Mesenchymal stem cell (in vitro differentiated cells and primary cell): Measurements from ENCODE around the gene REP15.

ENCODE experiments used
- DNase-seq: peaks from one replicate; pipeline ENCODE4 v3.0.0-alpha.2; 2013
- H2AFZ ChIP-seq: one replicate; pipeline ENCODE4 v1.6.1; 2013; ENCODE audit warnings: low read depth, mild to moderate bottlenecking, control low read depth, inconsistent platforms, low read length, moderate library complexity
- H2AK5ac ChIP-seq: 2 replicates; pipeline ENCODE4 v1.6.1; 2013; ENCODE audit warnings: low read length, moderate library complexity, mild to moderate bottlenecking, inconsistent platforms; ENCODE audit not compliant: severe bottlenecking
- H2BK120ac ChIP-seq: one replicate; pipeline ENCODE4 v1.6.1; 2013; ENCODE audit warnings: low read depth, mild to moderate bottlenecking, inconsistent platforms, low read length, moderate library complexity
- H2BK12ac ChIP-seq, 2 experiments: one replicate each; pipeline ENCODE4 v1.6.1; 2013; ENCODE audit warnings: inconsistent platforms in 2 of 2, low read length in 2 of 2, mild to moderate bottlenecking in 2 of 2, moderate library complexity in 2 of 2, control low read depth in 1 of 2
- H2BK15ac ChIP-seq: one replicate; pipeline ENCODE4 v1.6.1; 2013; ENCODE audit warnings: mild to moderate bottlenecking, low read depth, inconsistent platforms; ENCODE audit not compliant: poor library complexity, severe bottlenecking
- H2BK5ac ChIP-seq: 2 replicates; pipeline ENCODE4 v1.6.1; 2013; ENCODE audit warnings: low read depth, mild to moderate bottlenecking, low read length, control low read depth, inconsistent platforms; ENCODE audit not compliant: poor library complexity, severe bottlenecking
- H3K14ac ChIP-seq, 2 experiments: one replicate each; pipeline ENCODE4 v1.6.1; 2013; ENCODE audit warnings: inconsistent platforms in 2 of 2, low read length in 2 of 2, control low read depth in 1 of 2, mild to moderate bottlenecking in 1 of 2, moderate library complexity in 1 of 2
- H3K18ac ChIP-seq, 2 experiments: one replicate each; pipeline ENCODE4 v1.6.1; 2013; ENCODE audit warnings: inconsistent platforms in 2 of 2, low read length in 2 of 2, control low read depth in 1 of 2, low read depth in 1 of 2, mild to moderate bottlenecking in 1 of 2
- H3K23ac ChIP-seq, 2 experiments: one replicate each; pipeline ENCODE4 v1.6.1; 2013; ENCODE audit warnings: inconsistent platforms in 2 of 2, low read length in 2 of 2, mild to moderate bottlenecking in 2 of 2, moderate library complexity in 2 of 2, control low read depth in 1 of 2
- H3K27ac ChIP-seq: 2 replicates; pipeline ENCODE4 v1.5.1; 2013; ENCODE audit warnings: mild to moderate bottlenecking, moderate library complexity, low read length, control low read depth, inconsistent platforms; ENCODE audit not compliant: poor library complexity, severe bottlenecking
- H3K27me3 ChIP-seq, 2 experiments: 2 replicates each; pipeline versions ENCODE4 v1.6.1 to v1.7.0; 2013; ENCODE audit warnings: low read length in 2 of 2, mild to moderate bottlenecking in 2 of 2, moderate library complexity in 2 of 2, control low read depth in 1 of 2, inconsistent platforms in 1 of 2; ENCODE audit not compliant: control insufficient read depth in 1 of 2, insufficient read depth in 1 of 2
- H3K36me3 ChIP-seq, 2 experiments: 2 replicates each; pipeline versions ENCODE4 v1.6.1 to v1.7.0; 2013; ENCODE audit warnings: low read length in 2 of 2, control low read depth in 1 of 2, inconsistent platforms in 1 of 2, low read depth in 1 of 2, mild to moderate bottlenecking in 1 of 2; ENCODE audit not compliant: insufficient read depth in 2 of 2, control insufficient read depth in 1 of 2
- H3K4ac ChIP-seq, 2 experiments: one replicate each; pipeline ENCODE4 v1.6.1; 2013; ENCODE audit warnings: inconsistent platforms in 2 of 2, low read length in 2 of 2, mild to moderate bottlenecking in 2 of 2, moderate library complexity in 2 of 2, control low read depth in 1 of 2, low read depth in 1 of 2
- H3K4me1 ChIP-seq: 2 replicates; pipeline ENCODE4 v1.6.1; 2013; ENCODE audit warnings: low read depth, low read length, control low read depth; ENCODE audit not compliant: control insufficient read depth, insufficient read depth
- H3K4me2 ChIP-seq: 2 replicates; pipeline ENCODE4 v1.6.1; 2013; ENCODE audit warnings: low read length, mild to moderate bottlenecking, inconsistent platforms; ENCODE audit not compliant: poor library complexity, severe bottlenecking
- H3K4me3 ChIP-seq, 2 experiments: 2 replicates each; pipeline versions ENCODE4 v1.5.1 to v1.7.0; 2013; ENCODE audit warnings: low read length in 2 of 2, mild to moderate bottlenecking in 2 of 2, control low read depth in 1 of 2, low read depth in 1 of 2; ENCODE audit not compliant: insufficient read depth in 1 of 2
- H3K79me1 ChIP-seq: replicated peaks from 2 replicates; pipeline ENCODE4 v1.6.1; 2013; ENCODE audit warnings: mild to moderate bottlenecking, control low read depth, low read length, inconsistent platforms; ENCODE audit not compliant: poor library complexity, severe bottlenecking
- H3K9ac ChIP-seq: 2 replicates; pipeline ENCODE4 v1.7.0; 2013; ENCODE audit warnings: mild to moderate bottlenecking, low read length, moderate library complexity
- H3K9me3 ChIP-seq: 2 replicates; pipeline ENCODE4 v1.7.0; 2013; ENCODE audit warnings: mild to moderate bottlenecking, low read length; ENCODE audit not compliant: control insufficient read depth
- H4K8ac ChIP-seq: one replicate; pipeline ENCODE4 v1.6.1; 2013; ENCODE audit warnings: inconsistent platforms, mild to moderate bottlenecking, low read length, moderate library complexity
- H4K91ac ChIP-seq: one replicate; pipeline ENCODE4 v1.6.1; 2013; ENCODE audit warnings: mild to moderate bottlenecking, low read length, inconsistent platforms
- WGBS: methylation state at CpG from one replicate; pipeline ENCODE4 v1.1.7; 2013; ENCODE audit warnings: mixed read lengths; 5-methylcytosine and 5-hydroxymethylcytosine counted together

REP15 gene

GRCh38 chr12:27685274-27685673, 11.0 kb upstream of the REP15 start:
- Histone ChIP-seq H3K27ac (no peak overlapping the region), H3K4ac (no peak overlapping the region), H3K79me1 (peaks cover 5% of the 10 kb centered on the region), H4K91ac (no peak overlapping the region), H3K9ac (no peak overlapping the region), H2BK15ac (no peak overlapping the region), H3K4me2 (no peak overlapping the region), H3K27me3 (no peaks in the 10 kb centered on the region), H2AFZ (no peak overlapping the region), H2BK12ac (no peak overlapping the region), H4K8ac (no peak overlapping the region), H3K4me1 (no peaks in the 10 kb centered on the region), H2BK5ac (no peak overlapping the region), H2BK120ac (no peak overlapping the region), H2AK5ac (no peak overlapping the region), H3K4me3 (no peak overlapping the region), H3K18ac (no peak overlapping the region), H3K36me3 (peaks cover 25 to 95% of the 10 kb centered on the region in 2 experiments), H3K9me3 (no peaks in the 10 kb centered on the region), H3K23ac (no peak overlapping the region), H3K14ac (no peak overlapping the region)
- no peak for DNase-seq
- WGBS: no CpG with 5 or more reads among the region's 2 CpGs

GRCh38 chr12:27686147-27686546, 10.1 kb upstream of the REP15 start:
- Histone ChIP-seq H2BK5ac (no peak overlapping the region), H2AFZ (no peak overlapping the region), H3K9me3 (no peaks in the 10 kb centered on the region), H3K9ac (no peak overlapping the region), H3K79me1 (peaks cover 7% of the 10 kb centered on the region), H4K8ac (no peak overlapping the region), H3K4me1 (no peaks in the 10 kb centered on the region), H3K4ac (no peak overlapping the region), H2AK5ac (no peak overlapping the region), H3K27ac (no peak overlapping the region), H2BK15ac (no peak overlapping the region), H3K14ac (no peak overlapping the region), H2BK12ac (no peak overlapping the region), H2BK120ac (no peak overlapping the region), H3K4me3 (no peak overlapping the region), H3K27me3 (no peaks in the 10 kb centered on the region), H3K18ac (no peak overlapping the region), H3K23ac (no peak overlapping the region), H3K36me3 (peaks cover 26 to 95% of the 10 kb centered on the region in 2 experiments), H4K91ac (no peak overlapping the region), H3K4me2 (no peak overlapping the region)
- no peak for DNase-seq

GRCh38 chr12:27688671-27689070, 7.6 kb upstream of the REP15 start:
- H3K4me3 ChIP-seq: no peak overlapping the region
- H2BK5ac ChIP-seq: no peak overlapping the region
- no peak overlapping the region for H3K23ac ChIP-seq
- no peak overlapping the region for H2AK5ac ChIP-seq
- no peak overlapping the region for H3K9ac ChIP-seq
- no peak overlapping the region for H2BK12ac ChIP-seq
- H3K4me1 ChIP-seq: no peaks in the 10 kb centered on the region
- no peaks in the 10 kb centered on the region for H3K27me3 ChIP-seq
- H3K9me3 ChIP-seq: no peaks in the 10 kb centered on the region
- H4K91ac ChIP-seq: no peak overlapping the region
- H2BK15ac ChIP-seq: no peak overlapping the region
- no peak overlapping the region for H3K4ac ChIP-seq
- H4K8ac ChIP-seq: no peak overlapping the region
- H3K36me3 ChIP-seq: peaks cover 27 to 96% of the 10 kb centered on the region in 2 experiments
- no peak overlapping the region for H3K18ac ChIP-seq
- no peak overlapping the region for H3K14ac ChIP-seq
- no peak overlapping the region for H2AFZ ChIP-seq
- peaks cover 7% of the 10 kb centered on the region for H3K79me1 ChIP-seq
- WGBS: 96% methylated on average over 2 of the region's 3 CpGs
- H3K27ac ChIP-seq: no peak overlapping the region
- H3K4me2 ChIP-seq: no peak overlapping the region
- DNase-seq: no peak
- H2BK120ac ChIP-seq: no peak overlapping the region

GRCh38 chr12:27689558-27690180, 6.6 kb upstream of the REP15 start:
- Histone ChIP-seq H4K8ac (no peak overlapping the region), H2AK5ac (no peak overlapping the region), H2BK12ac (no peak overlapping the region), H3K4me3 (no peak overlapping the region), H3K23ac (no peak overlapping the region), H4K91ac (no peak overlapping the region), H2BK5ac (no peak overlapping the region), H3K27ac (no peak overlapping the region), H3K27me3 (no peaks in the 10 kb centered on the region), H3K14ac (no peak overlapping the region), H2BK15ac (no peak overlapping the region), H3K9me3 (no peaks in the 10 kb centered on the region), H3K79me1 (peaks cover 7% of the 10 kb centered on the region), H3K4ac (no peak overlapping the region), H3K4me1 (no peaks in the 10 kb centered on the region), H3K18ac (no peak overlapping the region), H3K36me3 (peaks cover 29 to 99% of the 10 kb centered on the region in 2 experiments), H3K4me2 (no peak overlapping the region), H3K9ac (no peak overlapping the region), H2BK120ac (no peak overlapping the region), H2AFZ (no peak overlapping the region)
- no peak for DNase-seq
- 97% methylated on average over 12 of the region's 13 CpGs for WGBS
